HuH-7.5 (cell line): Measurements from ENCODE around the gene ENO3.

Experiments
- DNase-seq: peaks from one replicate; pipeline ENCODE4 v3.0.0; 2011; ENCODE audit warnings: low spot score

The ENO3 gene

DNA sequence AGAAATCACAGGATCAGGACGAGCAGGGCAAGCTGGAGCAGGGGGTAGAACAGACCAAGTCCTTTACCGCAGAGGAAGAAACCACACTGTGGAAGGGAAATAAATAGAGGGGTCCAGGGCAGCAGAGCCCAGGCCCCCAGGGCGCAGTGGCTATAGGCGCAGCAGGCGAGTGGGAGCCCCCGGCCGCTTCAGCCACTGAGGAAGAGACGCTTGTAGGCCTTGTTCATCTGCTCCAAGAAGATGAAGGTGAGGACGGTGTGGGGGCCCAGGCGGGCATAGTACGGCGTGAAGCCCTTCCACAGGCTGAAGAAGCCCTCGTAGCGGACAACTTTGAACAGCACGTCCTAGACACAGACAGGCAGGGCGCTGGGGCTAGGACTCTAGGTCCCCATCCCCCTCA lies 13.4 kb upstream of the ENO3 start:
- DNase-seq, result no peak

DNA sequence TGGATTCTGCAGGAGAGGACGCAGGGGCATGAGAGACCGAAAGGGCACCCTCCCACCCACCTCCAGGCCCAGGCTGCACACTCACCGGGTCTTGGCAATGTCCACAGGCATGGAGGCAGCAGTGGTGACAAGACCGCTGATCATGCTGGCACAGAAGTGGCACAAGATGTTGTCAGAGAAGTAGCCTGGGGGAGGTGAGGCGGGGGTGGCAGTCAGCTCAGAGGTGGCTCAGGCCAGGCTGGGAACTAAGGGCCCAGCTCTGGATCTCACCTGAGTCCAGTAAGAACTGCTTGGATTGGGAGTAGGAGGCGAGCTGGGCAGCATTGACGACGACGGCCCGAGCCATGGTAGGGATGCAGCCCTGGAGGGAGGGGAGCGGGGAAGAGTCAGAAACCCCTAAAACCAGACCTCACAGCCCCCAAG lies 12.8 kb upstream of the ENO3 start:
- DNase-seq, result no peak

DNA sequence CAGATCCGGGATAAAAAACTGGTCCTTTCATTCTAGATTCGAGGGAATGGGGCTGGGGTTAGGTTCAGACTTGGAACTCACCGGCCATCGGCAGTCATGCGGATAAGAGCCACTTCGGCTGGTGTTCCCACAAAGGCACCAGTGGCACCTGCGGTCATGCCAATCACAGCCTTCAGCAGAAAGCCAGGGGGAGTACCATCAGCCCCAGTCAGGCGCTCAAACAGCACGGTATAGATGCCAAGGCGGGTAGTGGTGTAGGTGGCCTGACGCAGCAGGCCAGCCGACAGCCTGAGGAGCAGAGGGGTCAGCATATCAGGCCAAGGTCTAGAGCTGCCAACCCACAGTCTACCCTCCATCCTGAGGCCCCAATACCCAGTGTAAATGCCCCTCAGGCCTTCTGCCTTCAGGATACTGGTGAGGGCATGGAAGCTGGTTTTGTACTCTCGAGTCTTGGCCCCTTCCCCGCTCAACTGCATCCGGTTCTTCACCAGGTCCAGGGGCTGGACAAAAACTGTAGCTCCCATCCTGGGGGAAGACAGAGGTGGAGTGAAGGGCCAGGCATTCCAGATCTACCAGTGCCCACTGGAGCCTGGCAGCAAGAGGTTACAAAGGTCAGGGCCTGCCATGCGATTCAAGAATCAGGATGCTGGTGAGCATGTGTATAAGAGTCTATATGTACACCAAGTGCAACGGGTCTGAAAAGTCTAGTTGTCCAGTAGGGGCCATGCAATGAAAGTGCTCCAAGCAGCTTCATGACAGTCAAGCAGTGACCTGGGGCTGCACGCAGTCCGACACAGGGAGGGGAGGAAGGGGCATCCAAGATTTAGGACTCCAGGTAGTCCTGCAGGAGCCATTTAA lies 12.0 kb upstream of the ENO3 start:
- no peak for DNase-seq

DNA sequence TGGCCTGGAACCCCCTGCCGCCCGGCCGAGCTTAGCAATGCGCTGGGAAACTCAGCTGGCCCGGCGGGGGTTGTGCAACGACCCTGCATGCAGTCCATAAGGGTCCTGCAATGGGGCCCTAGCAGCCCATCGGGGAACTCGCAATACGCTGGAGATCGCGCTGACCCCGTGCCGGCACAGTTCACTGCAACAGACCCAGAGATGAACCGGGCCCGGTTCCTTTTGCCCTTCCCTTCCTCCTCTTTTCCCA lies 11.4 kb upstream of the ENO3 start:
- DNase-seq, result peak; percentile 41

DNA sequence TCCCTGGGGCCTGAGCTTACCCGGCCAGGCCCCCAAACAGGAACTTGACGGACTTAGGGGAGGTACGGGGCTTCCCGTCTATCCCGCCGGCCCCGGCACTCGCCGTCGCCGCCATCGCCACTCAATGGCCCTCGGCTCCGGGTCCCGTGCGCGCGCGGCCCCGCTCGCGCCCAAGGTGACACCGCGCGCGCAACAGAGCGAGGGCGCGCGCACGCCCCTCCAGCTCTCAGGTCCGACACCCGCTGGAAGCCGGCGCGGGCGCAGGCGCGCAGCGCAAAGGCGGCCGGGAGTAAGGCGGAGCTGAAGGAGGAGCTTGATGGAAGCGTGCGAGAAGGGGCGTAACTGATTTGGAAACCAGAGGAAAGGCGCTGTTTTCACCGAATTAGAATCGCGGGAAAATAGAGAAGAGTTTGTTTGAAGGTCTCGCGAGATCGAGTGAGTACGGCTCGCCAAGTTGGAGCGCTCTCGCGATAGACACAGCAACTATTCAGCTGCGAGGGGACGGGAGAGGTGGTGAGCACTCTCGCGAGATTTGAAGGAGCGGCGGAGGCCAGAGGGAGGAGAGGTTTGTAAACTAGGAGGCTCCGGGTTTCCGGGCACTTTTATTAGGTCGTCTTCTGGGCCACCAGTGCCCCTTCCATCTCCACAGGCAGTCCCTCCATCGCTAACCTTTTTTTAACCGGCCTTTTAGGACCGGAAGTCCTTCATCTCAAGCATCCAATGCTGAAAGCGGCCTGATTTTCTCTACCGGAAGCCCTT lies 10.9 kb upstream of the ENO3 start, which contains the start of the genes RNF167 and SLC25A11:
TSS of gene RNF167 (plus strand) at position 473 of the 759 bp plus-strand sequence. CDS start 642 bp downstream, outside the sequence.
TSS of gene SLC25A11 (minus strand) at position 251 of the 759 bp plus-strand sequence. CDS start at position 115, 136 bp downstream.
- DNase-seq, result peak; percentile 91

DNA sequence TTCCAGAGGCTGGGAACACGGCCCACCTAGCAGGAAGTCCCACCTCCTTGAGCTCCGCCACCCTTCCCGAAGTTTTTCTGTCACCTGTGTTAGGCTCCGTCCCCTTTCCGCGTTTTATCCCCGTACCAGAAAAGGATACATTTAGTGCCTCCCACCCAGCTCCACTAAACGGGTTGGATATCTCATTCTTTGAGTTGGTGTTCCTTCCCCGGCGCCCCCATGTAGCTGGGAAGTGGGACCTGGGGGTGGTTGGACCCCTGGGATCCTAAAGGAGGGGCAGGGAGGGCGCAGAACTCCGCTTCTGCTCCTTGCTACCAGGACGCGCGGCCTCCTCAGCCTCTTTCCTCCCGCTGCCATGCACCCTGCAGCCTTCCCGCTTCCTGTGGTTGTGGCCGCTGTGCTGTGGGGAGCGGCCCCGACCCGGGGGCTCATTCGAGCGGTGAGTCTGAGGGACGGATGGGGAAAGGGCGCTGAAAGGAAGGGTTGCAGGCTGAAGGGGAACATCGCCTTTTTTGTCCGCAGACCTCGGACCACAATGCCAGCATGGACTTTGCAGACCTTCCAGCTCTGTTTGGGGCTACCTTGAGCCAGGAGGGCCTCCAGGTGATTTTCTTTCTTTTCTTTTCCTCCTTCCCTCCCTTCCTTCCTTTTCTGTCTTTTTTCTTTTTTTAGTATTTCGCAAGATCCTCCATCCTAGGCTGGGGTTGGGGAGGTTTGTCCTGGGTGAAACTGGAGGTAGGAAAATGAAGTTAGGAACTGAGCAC lies 10.2 kb upstream of the ENO3 start:
- DNase-seq, result peak; percentile 81

DNA sequence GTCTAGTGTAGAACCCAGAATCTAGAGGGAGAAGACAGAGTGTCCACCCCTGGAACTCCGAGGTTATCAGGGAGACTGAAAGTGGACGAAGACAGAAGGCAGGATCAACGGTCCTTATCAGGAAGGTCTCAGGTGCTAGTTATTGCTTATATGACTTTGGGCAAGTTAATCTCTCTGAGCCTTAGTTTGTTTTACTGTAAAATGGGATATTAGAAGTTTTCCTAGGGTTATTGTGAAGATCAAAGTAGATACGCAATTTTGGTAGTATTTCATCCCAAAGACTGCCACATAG lies 9.7 kb upstream of the ENO3 start:
- no peak for DNase-seq

DNA sequence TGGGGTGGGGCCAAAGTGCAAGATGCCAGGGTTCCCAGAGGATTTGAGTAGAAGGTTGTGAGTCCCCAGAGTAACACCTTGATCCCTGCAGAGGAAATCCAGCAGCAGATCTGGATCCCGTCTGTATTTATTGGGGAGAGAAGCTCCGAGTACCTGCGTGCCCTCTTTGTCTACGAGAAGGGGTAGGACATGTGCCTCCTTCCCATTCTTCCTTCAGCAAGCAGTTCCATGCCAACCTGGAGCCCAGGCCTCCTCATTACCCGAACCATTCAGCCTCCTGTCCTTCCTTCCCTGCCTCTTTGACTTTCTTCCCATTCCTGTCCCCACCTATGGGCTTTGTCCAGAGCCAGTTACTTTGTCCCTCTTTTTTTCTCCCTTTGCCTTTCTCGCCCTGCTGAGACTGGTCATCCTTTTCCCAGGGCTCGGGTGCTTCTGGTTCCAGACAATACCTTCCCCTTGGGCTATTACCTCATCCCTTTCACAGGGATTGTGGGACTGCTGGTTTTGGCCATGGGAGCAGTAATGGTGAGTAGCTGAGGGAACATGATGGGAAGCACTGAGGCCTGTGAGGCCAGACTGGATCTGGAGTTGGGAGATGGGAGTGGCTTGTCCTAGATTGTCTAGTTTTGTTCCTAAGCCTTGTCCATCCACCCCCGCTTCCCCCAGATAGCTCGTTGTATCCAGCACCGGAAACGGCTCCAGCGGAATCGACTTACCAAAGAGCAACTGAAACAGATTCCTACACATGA lies 8.0 kb upstream of the ENO3 start:
- DNase-seq, result no peak

DNA sequence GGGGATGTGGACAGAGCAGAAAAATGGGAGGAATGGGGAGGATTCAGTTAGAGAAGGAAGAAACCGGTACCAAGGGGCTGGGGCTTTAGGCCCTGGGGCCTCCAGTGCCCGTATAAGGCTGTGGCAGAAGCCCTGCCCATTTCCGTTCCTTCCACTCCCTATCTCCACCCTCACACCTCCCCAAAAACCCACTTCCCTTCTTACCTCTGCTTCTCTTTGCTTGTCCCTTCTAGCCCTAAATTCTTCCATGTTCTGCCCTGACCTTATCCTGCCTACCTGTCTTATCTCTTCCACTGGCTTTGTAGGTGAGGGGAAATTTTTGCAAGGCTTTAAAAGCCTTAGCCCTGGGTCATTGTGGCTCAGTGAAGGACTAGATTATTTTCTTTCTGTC lies 6.8 kb upstream of the ENO3 start:
- DNase-seq, result no peak

DNA sequence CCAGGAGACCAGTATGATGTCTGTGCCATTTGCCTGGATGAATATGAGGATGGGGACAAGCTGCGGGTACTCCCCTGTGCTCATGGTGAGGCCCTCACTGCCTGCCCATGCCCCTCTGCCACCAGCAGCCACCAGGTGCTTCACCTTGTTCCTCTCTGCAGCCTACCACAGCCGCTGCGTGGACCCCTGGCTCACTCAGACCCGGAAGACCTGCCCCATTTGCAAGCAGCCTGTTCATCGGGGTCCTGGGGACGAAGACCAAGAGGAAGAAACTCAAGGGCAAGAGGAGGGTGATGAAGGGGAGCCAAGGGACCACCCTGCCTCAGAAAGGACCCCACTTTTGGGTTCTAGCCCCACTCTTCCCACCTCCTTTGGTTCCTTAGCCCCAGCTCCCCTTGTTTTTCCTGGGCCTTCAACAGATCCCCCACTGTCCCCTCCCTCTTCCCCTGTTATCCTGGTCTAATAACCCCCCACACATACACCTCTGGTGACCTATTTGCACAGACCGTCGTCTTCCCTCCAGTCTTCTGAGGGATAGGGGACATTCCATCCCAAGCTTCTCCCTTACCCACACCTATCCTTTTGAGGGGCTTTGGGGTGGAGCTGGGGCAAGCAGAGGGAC lies 6.3 kb upstream of the ENO3 start:
- no peak for DNase-seq

DNA sequence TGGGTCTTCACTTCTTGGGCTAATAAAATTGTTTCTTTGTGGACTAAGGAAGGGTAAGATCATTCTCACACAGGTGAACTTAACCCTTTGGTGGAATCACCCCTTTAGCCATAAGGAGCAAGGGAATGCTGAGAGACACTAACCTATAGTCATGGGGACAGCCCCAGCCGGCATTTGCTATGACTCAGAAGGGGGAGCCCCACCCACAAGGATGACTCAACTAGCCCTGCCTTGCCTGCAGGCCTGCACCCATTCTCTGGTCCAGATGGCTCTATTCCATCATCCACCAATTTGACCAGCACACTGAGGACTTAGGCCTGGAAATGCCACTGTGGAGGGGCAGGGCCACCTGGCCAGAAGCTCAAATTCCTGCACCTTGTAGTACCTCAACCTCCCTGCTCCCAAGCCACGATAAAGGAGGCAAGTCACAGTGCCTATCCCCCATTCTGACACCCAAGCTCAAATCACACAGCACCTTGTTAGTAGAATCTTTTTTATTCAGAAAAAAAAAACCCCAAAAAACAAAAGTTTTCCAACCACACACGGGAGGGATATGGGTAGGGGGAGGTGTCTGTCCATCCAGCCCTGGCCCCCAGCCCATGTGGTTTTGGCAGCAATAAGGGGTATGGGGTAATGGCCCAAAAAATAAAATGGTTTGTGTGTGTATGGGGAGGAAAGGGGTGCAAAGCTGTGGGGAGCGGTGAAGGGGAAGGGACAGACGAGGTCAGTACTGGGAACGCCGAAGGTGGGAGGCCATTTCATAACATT lies 5.6 kb upstream of the ENO3 start:
- DNase-seq, result no peak

DNA sequence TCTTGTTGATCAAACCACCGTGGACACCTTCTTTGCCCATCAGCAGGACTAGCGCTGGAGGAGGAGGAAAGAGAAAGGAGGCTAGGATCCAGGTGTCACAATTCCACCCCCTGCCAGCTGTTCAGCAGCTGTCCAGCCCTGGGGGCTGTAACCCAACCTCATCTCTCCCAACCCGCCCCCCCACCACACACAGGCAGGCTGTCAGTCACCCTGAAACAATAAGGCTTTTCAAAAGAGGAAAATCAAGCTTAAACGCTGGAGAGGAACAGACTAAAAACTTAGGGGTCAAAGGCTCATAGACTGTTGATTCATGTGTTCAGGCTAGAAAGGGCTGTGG lies 5.0 kb upstream of the ENO3 start:
- no peak for DNase-seq

DNA sequence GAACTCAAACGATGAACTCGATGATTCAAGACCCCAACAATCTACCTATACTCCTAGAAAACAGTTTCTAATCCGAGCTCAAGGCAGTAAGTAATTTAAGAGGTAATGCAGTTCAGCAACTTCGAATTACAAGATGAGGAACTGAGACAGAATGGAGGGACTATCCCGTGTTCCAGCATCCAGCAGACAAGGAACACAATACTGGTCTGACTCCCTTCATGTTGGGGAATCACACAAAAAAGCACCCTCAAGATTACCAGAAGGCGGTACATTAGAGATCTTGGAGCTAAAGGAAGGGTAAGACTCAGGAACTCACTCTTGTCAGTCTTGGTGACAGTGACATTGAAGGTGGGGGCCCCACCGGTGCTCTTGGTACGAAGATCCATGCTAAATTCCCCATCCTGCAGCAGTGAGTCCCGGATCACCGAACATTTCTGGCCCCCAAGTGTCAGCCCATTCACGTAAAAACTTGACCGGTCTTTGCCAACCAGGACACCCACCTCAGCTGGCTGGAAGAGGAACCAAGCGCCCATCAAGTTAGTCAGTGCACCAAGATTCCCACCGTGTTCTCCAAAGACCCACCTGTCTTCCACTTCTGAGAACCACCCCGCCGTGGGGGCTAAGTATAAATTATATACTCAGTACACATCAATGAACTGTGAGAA lies 4.5 kb upstream of the ENO3 start:
- DNase-seq, result no peak

DNA sequence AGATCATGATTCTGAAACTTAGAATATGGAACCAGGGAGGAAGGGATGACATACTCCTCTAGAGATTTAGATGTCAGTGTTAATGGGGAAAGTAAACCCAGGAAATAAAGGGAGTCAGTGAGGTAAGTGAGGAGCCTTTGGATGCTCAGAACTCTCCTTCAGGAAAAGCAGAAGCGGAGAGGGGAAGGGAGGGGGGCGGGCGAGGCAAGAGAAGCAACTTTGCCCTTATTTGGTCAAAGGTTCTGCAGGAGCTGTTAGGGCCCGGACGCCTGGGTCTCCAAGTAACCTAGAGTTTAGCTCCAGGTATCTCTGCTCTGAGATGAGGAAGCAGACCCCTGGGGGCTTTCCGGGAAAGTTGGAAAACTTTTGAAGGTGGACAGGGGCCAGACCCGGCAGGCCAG lies 3.9 kb upstream of the ENO3 start:
- no peak for DNase-seq

DNA sequence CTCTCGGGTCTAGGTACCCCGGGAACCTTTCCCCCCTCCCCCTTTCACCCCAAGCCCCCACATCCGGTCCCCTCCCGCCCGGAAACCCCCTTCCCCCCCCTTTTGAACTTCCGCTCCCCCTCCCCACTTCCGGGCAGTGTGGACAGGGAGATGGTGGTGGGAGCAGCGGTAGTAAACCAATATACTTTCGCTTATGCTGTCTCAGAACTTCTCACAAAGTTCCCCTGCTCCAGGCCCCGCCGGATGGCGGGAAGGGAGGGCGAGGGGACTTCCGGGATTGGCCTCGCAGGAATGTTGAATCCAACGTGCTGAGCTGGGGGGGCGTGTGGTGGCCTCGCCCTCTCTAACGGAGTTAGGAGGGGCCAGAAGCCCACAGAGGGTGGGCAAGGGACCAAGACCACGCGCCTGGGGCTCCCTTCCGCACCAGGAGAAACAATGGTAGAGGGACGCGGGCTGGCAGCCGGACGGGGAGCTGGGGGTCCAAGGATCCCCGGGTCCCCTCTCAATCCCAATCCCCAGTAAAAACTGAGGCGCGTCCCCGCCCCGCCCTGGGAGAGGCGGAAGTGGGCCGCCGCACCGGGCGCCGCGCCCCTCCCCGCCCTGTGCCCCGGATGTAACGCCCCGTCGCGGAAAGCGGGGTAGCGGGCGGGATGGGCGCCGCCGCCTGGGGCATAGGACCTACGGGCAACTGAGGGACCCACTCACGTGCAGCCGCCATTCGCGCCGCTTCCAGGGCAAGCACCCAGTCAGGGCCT lies 3.3 kb upstream of the ENO3 start:
- no peak for DNase-seq

DNA sequence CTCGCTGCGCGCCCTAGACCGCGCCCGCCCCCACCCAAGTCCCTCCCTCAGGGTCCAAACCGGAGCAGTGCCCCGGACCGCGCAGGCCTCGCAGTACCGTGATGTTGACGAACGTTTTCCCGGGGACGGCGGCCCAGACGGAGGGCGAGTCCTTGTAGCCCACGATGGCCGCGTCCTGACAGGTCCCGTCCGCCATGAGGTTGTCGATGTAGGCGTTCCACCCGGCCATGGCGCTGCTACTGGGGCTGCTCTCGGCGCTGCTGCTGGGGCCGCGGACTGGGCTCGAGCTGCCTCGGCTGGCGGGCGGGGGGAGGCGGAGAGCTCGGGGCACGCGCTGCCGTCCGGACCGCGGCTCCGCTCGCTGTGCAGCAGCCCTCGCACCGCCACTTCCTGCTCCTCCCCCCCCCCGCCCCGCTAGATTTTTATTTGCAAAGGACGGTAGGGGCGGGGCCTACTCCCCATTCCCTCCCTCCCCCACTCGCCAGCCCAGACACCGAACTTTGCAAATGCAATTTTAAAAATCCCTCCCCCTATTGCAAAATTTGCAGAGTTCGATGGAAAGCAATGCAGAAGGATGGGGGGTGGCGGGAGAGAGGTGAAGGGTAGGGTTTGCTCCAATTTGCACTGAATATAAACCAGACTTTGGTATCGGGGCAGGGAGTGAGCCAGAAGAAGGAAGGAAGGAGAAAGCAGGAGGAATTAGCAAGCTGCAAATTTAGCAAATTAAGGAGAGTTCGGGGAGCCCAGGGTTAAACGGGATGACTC lies 2.6 kb upstream of the ENO3 start, which contains the start of gene PFN1:
TSS of gene PFN1 (minus strand) at position 365 of the 765 bp plus-strand sequence. CDS start at position 229, 136 bp downstream.
- DNase-seq, result peak; percentile 81

DNA sequence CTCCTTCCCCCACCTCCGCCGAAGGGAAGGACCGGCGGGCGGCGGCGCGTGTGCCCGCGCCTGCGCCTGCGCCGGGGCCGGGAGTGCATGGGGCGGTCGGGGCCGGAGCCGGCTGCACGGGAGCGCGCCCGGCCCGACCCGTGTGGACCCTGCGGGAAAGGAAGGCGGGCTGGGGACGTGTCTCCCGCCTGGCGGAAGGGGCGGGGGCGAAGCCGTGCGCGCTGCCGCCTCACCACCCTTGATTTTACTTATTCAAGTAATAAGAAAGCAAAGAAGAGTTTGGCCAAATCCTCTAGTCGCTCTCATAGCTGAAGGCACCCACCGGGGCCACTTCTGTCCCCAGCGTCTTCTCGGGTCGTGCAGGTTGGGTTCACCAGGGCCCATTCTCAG lies 2.0 kb upstream of the ENO3 start:
- DNase-seq, result peak; percentile 81

DNA sequence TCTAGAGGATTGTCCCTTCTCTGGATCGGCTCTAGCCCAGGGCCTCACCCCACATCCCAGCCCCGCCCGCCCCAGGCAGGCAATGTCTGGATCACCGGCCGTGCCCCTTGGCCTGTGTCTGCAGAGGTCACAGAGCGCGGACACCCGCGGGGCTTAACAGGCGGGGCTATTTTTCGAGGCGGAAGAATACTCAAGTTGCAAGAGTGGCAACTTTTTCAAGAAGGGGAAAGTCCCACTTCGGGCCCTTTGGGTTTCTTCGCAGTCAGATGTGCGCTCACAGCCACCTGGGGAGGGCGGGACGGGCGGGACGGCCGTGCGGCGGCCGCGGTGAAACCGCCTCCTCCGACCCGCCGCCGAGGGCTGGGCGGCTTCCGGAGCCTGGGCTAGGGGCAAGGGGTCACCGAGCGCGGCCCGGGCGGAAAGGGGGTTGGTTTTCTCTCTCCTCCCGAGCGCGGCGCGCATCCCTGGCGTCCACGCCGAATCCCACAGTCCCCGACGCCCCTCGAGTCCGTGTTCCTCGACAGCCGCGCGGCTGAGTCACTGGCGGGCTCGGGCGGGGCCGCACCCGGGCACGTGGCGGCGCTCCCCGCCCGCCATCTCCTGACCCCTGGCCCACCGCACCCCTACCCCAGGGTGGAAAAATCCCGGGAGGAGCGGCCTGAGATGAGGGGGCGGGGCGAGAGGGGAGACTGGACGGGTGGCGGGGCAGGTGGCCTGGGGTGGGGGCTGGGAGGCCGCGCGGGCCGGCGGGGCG lies 1.4 kb upstream of the ENO3 start:
- peak; percentile 81 for DNase-seq
